Mesothelial cell of epicardium (in vitro differentiated cells): ENCODE measurements around the gene MBOAT2. TPM values are rescaled to one million over a fixed set of nuclear protein-coding genes. Genes with fewer than 3 reads are reported as not detected.
"Not testable (repeated sequence)": the region's sequence is repeated elsewhere in the genome, so short reads cannot be mapped to it uniquely, and the experiment has no call there.

ENCODE experiments used
- DNase-seq, 2 experiments: peaks; one replicate each; pipeline ENCODE4 v3.0.0; 2021; ENCODE audit warnings: low spot score in 2 of 2; ENCODE audit not compliant: unreplicated experiment in 2 of 2
- H3K27ac Mint-ChIP-seq: 2 replicates; pipeline ENCODE4 v1.8.0; 2021; ENCODE audit warnings: mixed read lengths
- H3K27me3 Mint-ChIP-seq: 2 replicates; pipeline ENCODE4 v1.8.0; 2021; ENCODE audit warnings: low read depth, mixed read lengths
- H3K36me3 Mint-ChIP-seq: 2 replicates; pipeline ENCODE4 v1.8.0; 2021; ENCODE audit warnings: mixed read lengths
- H3K4me1 Mint-ChIP-seq: 2 replicates; pipeline ENCODE4 v1.8.0; 2021; ENCODE audit warnings: mixed read lengths
- H3K4me3 Mint-ChIP-seq: 2 replicates; pipeline ENCODE4 v1.8.0; 2021; ENCODE audit warnings: mild to moderate bottlenecking, moderate library complexity, mixed read lengths
- H3K9me3 Mint-ChIP-seq: 2 replicates; pipeline ENCODE4 v1.8.0; 2021; ENCODE audit warnings: mixed read lengths
- CTCF ChIP-seq: fragments of 200-600 bp; sonication (generic); IDR thresholded peaks from one replicate; pipeline ENCODE4 v1.5.0; 2021; ENCODE audit warnings: antibody characterized with exemption; ENCODE audit not compliant: unreplicated experiment
- total RNA-seq: library from RNA; stranded (reverse); gene quantifications from 3 replicates; pipeline ENCODE4 v1.2.1, GENCODE V29; 2021

The MBOAT2 gene
- 51.4 to 54.2 TPM (median 53.0 TPM) in 3 replicates for total RNA-seq

- Mint-ChIP-seq H3K27me3 (no peaks in the 10 kb centered on the region), H3K27ac (peak within 1 kb of the TSS; percentile 93), H3K4me1 (peaks cover 33% of the 10 kb centered on the region), H3K9me3 (no peaks in the 10 kb centered on the region), H3K4me3 (peak within 1 kb of the TSS; percentile 84), H3K36me3 (peaks cover 3% of the 10 kb centered on the region)
- TF ChIP-seq CTCF, result no peak
- DNase-seq, result peak; percentile 93 to 94
These were observed at the start of gene MBOAT2 for GRCh38 chr2:9003616-9004337. TSS of gene MBOAT2 (minus strand) at chr2:9003684. CDS start at chr2:9003614, 70 bp downstream.

- no peak for TF ChIP-seq CTCF
- no peaks in the 10 kb centered on the region for H3K4me1 Mint-ChIP-seq
- no peak for DNase-seq
- H3K36me3 Mint-ChIP-seq, result no peaks in the 10 kb centered on the region
- peaks cover 14% of the 10 kb centered on the region for H3K9me3 Mint-ChIP-seq
- no peaks in the 10 kb centered on the region for H3K27me3 Mint-ChIP-seq
- no peak overlapping the region for H3K4me3 Mint-ChIP-seq
- no peak overlapping the region for H3K27ac Mint-ChIP-seq
These were observed 49.5 kb upstream of the MBOAT2 start for GRCh38 chr2:9052821-9053533.

GRCh38 chr2:9051451-9051850 lies 48.0 kb upstream of the MBOAT2 start:
- H3K4me1 Mint-ChIP-seq, H3K4me3 Mint-ChIP-seq, H3K9me3 Mint-ChIP-seq, DNase-seq, H3K27ac Mint-ChIP-seq, H3K36me3 Mint-ChIP-seq, H3K27me3 Mint-ChIP-seq: not testable (repeated sequence)

- Mint-ChIP-seq H3K36me3 (no peaks in the 10 kb centered on the region), H3K27ac (no peak overlapping the region), H3K27me3 (no peaks in the 10 kb centered on the region), H3K4me1 (no peaks in the 10 kb centered on the region), H3K4me3 (no peak overlapping the region), H3K9me3 (peaks cover 3% of the 10 kb centered on the region)
- DNase-seq, result no peak
- TF ChIP-seq CTCF, result no peak
These were observed 46.8 kb upstream of the MBOAT2 start for GRCh38 chr2:9050122-9050809.

GRCh38 chr2:9045595-9045994 lies 42.1 kb upstream of the MBOAT2 start:
- no peak overlapping the region for H3K27ac Mint-ChIP-seq
- TF ChIP-seq CTCF, result no peak
- peaks cover 8% of the 10 kb centered on the region for H3K9me3 Mint-ChIP-seq
- no peak overlapping the region for H3K4me3 Mint-ChIP-seq
- H3K27me3 Mint-ChIP-seq, result no peaks in the 10 kb centered on the region
- H3K4me1 Mint-ChIP-seq, result no peaks in the 10 kb centered on the region
- no peaks in the 10 kb centered on the region for H3K36me3 Mint-ChIP-seq
- no peak for DNase-seq

GRCh38 chr2:9043491-9043890 lies 40.0 kb upstream of the MBOAT2 start:
- H3K36me3 Mint-ChIP-seq, H3K27me3 Mint-ChIP-seq, H3K4me1 Mint-ChIP-seq, H3K27ac Mint-ChIP-seq, DNase-seq, H3K4me3 Mint-ChIP-seq: not testable (repeated sequence)
- H3K9me3 Mint-ChIP-seq, result peaks cover 14% of the 10 kb centered on the region
